Uterine smooth muscle cell (primary cell): ENCODE results near the gene CERCAM. TPM values are rescaled to one million over a fixed set of nuclear protein-coding genes. Genes with fewer than 3 reads are reported as not detected.

ENCODE experiments used
- total RNA-seq: library from RNA; depleted of rRNA; stranded (reverse); fragments of >200 nt; gene quantifications from 2 replicates; pipeline ENCODE4 v1.2.3, GENCODE V29; 2014

Gene CERCAM
- total RNA-seq = 57.0 and 125 TPM in 2 replicates

GRCh38 chr9:128420651-128421481 is at the start of gene CERCAM:
Gene CERCAM (plus strand): TSS chr9:128420857. CDS start chr9:128420878, 21 bp downstream.

GRCh38 chr9:128455849-128456612 is 35.4 kb downstream of the CERCAM start, which contains the start of gene ODF2:
Gene ODF2 (plus strand): TSS chr9:128456006. CDS start chr9:128456092, 86 bp downstream.

Other genes with a start within 250 kb of the CERCAM start
- gene CIZ1, start 229.3 kb upstream of the CERCAM start, total RNA-seq = 25.3 and 25.5 TPM in 2 replicates
- gene DNM1, start 217.5 kb upstream of the CERCAM start, total RNA-seq = 19.5 and 20.7 TPM in 2 replicates
- gene GOLGA2, start 144.8 kb upstream of the CERCAM start, total RNA-seq = 127 and 163 TPM in 2 replicates
- 30.2 and 31.2 TPM in 2 replicates for gene SWI5, start 144.6 kb upstream of the CERCAM start, total RNA-seq
- gene TRUB2, start 98.4 kb upstream of the CERCAM start, total RNA-seq = 14.3 and 16.1 TPM in 2 replicates
- gene COQ4, start 98.0 kb upstream of the CERCAM start, total RNA-seq = 23.1 and 28.0 TPM in 2 replicates
- 14.2 and 16.5 TPM in 2 replicates for gene SLC27A4, start 80.3 kb upstream of the CERCAM start, total RNA-seq
- 31.5 and 37.4 TPM in 2 replicates for gene URM1, start 49.5 kb upstream of the CERCAM start, total RNA-seq
- 36.2 and 63.7 TPM in 2 replicates for gene ODF2, start 35.1 kb downstream of the CERCAM start, total RNA-seq
- gene GLE1, start 83.9 kb downstream of the CERCAM start, total RNA-seq = 31.9 and 42.6 TPM in 2 replicates
- gene SPTAN1, start 131.7 kb downstream of the CERCAM start, total RNA-seq = 323 and 344 TPM in 2 replicates
- gene DYNC2I2, start 236.0 kb downstream of the CERCAM start, total RNA-seq = 52.7 and 113 TPM in 2 replicates